ENCODE results near the gene DUOX1. TPM values are rescaled to one million over a fixed set of nuclear protein-coding genes. Genes with fewer than 3 reads are reported as not detected.
"Not testable (repeated sequence)": the region's sequence is repeated elsewhere in the genome, so short reads cannot be mapped to it uniquely, and the experiment has no call there.

Gene DUOX1
- total RNA-seq, 1 donor from 2014 or later, result not detected

DNA sequence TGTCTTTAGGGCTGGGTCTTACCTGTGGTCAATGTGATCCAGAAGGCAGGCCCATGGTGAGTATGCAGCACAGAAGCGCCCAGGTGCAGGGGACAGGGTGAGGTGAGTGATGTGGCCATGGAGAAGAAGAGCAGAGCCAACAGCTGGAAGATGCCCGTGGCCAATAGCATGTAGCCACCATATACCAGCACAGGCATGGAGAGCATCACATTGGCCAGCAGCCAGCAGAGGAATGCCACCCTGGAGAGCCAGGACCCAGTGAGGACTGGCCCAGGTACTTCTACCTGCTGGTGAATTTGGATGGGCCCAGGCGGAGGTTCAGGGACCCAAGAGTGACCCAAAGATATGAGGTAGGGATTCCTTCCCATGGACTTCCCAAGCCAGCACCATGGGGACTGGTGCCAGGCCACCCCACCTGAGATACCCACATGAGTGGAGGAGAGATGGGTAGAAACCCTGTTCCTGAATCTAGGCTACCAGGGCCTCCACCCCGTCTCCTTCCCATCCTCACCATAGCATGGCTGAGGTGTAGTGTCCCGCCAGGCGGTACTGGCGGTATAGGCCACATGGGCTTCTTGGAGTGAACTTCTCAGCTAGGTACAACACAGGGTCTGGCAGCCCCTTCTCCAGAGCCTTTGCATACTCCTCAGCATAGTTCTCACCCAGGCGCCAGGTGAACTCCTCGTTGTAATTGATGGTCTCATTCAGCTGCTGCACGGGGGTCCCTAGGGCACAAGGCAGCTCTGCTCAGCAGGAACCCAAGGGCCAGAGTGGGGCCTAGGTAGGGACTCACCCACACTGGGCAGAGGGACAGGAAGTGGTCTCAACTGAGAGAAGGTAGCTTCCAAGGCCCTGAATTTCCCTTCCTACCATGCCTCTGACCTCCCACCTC is 9.5 kb upstream of the DUOX1 start:
- FAIRE-seq (no peak), DNase-seq (ENCODE audit: low spot score in 2 of 2) (no peak)

DNA sequence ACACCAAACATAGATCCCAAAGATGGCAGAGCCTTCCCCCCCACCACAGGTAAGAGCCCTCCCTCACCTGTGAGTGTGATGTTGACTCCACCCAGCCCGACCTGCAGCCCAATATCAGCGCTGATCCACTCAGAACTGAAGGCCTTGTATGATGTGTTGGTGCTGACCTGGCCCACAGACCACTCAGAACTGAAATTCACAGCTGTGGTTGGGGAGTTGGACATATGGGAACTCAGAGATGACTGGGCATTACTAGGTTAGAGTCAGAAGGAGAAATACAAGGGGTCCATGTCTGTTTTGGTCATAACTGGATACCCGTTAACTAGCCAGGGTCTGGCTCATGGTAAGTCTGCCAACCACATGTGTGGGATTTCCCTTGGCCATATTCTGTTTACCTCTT is 8.8 kb upstream of the DUOX1 start:
- no peak for DNase-seq (ENCODE audit: low spot score in 2 of 2)
- no peak for FAIRE-seq

DNA sequence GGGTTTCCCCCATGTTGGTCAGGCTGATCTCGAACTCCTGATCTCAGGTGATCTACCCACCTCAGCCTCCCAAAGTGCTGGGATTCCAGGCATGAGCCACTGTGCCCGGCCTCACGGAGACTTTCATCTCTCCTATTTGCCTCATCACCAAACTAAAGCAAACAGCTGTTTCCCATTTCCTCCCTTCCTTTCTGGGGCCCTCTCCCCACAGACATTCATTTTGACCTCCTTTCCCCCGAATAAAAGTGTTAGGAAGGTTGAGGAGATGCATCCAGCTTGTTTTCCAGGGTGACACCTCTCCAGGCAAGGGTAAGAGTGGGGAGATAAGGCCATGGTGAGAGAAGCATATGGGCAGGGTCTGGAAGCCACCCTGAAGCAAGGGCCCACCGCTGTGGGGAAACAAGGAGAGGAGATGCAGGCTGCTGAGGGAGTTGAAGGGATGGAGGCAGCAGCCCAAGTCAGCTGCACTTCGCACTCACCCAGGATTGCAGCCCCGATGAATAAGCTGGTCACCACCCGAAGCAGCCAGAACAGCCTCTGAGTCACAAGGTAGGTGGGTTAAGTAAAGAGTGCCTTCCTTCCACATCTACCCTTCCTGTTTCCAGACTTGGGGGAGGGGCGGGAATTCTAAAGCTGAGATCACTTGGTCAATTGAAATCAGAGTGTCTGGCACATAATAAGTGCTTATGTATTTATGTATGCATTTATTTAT is 7.9 kb upstream of the DUOX1 start:
- no peak for FAIRE-seq
- no peak for DNase-seq (ENCODE audit: low spot score in 2 of 2)

DNA sequence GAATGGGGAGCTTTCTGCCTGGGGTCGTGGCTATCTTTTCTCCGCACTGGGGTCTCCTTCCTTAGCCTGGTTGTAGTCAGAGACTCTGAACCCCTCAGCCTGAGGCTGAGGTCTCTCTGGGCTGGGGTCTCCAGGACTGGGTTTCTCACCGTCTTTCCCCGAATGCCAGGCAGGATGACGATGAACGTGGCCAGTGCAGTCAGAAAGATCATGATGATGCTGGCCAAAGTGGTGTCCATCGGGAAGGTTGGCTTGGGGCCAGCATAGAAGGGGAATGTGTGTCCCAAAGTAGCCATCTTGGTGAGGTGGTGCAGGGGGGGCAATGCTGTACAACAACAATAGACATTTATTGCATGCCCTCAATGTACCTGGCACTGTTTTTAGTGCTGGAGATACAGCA is 7.1 kb upstream of the DUOX1 start:
- DNase-seq (ENCODE audit: low spot score in 2 of 2), result no peak
- FAIRE-seq, result no peak

DNA sequence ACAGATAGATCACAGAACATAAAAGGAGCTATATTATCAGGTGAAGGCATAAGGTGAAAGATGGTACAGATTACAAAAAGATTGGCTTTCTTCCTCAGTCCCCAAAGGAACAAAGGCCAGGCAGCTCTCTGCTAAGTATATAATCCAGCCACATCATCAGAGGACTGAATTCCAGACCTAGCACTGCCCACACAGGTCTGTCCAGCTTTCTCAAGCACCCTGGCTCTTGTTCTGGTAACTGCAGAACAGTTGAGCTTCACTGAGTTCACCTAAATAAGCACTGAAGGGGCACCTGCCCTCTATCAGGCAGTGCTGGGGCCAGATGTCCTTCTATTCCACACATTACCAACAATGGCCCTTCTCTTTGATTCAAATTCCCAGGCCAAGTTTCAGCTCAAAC is 6.4 kb upstream of the DUOX1 start:
- no peak for DNase-seq (ENCODE audit: low spot score in 2 of 2)
- no peak for FAIRE-seq

DNA sequence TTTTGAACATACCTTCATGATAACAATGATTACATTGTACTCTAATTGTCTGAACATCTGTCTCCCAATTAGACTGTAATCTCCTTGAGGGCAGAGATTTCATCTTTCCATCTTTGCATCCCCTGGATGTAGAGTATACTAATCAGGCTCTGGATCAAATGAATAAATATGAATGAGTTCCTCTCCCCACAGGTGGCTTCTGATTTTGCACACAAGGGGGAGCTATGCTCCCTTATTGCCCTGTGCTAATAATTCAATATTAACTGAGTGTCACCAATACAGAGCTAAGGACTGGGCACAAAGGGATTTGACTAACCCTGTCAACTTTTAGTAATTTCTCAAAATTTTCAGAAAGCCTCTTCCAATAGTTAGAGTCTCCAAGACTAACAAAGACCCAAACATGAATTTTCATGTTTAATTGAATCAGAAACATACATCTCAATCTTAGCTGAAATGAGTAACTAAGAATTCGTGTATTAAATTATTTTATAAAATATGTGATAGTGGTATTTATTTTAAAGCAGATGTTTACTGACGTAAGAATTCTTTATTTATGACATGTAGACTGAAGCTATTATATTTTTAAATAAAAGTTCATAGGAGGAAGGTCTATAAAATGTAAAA is 3.1 kb upstream of the DUOX1 start:
- FAIRE-seq, result peak; percentile 64
- no peak for DNase-seq (ENCODE audit: low spot score in 2 of 2)

DNA sequence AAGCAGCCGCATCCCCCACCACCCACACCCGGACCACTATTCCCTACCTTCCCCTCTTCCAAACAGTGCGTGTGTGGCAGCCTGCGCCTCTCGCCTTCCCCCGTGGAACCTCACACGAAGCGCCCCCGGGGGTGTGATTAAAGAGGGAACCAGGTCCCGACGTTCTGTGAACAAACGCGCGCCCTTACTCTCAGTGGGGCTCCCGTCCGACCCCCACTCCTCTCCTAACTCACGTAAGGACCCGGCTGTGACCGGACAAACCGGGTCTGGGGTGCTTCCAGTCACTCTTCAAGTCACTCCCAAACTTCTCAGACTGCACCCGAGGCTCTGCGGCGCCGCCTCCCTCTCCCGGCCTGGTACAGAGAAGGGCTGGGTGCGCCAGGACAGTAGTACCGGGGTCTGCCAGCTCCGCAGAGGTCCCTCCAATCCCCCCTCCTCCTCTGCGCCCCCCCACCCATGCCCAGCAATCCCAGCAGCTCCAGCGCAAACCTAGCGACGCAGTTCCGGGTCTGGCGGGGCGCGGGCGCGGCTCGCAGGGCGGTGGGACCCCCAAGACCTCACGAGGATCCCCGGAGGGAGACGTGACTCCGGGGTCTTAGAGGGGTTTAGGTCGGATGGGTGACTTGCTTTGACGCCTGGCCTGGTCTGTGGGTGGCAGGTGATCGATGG is 689 bp upstream of the DUOX1 start:
- FAIRE-seq, result no peak
- DNase-seq (ENCODE audit: low spot score in 2 of 2), result no peak

DNA sequence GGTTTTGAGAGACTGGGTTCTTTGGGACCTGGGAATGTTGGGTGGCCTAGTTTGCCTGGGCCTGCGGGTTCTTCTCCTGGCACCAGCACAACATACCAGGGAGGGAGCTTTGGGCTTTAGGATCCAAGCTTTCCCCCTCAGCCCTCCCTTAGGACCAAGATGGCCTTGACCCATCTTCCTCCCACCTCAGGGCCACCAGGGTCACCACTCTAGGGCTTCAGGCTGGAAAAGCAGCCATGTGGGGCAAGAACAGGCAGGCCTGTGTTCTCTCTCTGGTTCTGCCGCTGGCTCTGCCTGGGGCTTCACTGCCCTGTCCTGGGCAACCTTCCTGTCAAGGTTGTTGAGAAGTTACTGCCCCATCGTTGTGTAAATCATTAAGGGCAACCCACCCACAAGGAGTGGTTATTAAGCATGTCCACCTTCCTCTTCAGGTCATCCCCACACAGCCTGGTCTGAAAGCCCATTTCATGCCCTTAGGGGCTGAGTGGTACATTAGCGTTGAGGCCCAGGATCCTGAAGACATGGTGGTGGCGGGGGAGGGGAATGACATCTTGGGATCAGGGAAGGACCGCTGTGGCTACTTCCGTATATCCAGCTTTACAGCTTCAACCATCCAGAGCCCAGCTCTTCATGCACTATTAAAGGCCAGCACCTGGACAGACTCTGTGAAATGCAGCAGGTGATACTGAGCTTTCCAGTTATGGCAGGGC is 652 bp downstream of the DUOX1 start:
- DNase-seq (ENCODE audit: low spot score in 2 of 2), result no peak
- no peak for FAIRE-seq

DNA sequence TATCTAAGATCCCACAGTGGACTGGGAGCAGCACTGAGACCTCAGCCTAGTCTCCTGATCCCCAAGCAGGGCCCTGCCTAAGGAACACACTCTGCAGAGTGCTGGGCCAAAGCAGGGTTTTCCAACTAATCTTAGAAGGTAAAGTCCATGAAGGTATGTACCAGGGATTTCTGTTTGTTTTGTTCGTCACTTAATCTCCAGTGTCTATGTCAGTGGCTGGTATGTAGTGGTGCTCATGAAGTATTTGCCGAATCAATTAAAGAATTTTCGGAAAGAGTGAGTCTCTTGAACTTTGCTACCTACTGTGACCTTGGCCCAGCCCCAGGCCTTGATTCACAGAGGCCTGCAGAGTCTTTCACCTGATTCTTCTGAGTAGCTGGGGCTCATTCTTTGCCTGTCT is 1.7 kb downstream of the DUOX1 start:
- no peak for DNase-seq (ENCODE audit: low spot score in 2 of 2)
- no peak for FAIRE-seq

DNA sequence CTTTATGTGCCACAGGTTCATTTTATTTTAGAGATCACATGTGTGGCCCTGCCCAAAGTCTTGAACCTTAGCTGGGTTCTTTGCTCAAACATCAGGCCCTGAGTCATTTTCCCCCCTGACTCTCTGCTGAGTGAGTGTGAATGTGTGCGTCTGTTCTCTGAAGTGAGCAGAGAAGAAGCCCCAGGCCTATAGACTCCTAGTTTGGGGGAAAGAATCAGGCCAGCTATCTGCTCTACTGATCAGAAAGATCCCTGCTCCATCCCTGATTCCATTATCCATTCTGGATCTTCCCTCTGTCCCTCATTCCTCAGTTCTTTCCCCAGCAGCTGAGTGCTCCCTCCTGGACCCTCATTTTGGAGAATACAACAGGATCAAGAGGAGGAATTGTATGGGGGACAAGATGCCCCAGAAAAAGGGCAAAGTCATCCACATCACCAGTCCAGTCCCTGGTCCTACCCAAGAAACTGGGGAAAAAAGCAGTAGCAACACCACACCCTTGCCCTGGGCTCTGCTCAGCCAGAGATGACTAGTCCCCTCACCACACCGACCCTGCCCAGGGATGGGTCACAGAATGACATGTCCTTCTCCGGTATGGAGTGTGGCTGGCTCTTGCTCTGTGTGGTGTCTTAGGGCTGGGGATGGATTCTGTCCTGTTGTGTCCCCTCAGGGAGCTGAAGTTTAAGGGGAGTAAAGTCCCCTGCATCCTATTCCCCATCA is 3.2 kb downstream of the DUOX1 start:
- FAIRE-seq (no peak), DNase-seq (ENCODE audit: low spot score in 2 of 2) (no peak)

DNA sequence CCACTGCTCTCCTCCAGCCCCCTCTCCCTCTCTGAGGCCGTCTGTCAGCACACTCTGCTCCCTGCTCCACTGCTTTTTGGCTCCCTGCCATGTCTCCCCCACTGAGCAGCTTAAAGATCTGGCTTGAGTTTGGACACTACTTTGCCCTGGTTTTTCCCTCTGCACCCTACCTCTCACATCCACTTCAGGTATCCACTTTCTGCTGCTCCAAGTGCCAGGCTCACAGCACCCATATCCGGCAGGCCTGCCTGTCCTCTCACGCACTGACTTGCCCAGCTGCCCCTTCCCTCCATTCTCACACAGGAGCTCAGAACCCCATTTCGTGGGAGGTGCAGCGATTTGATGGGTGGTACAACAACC is 3.7 kb downstream of the DUOX1 start:
- DNase-seq (ENCODE audit: low spot score in 2 of 2), result no peak
- no peak for FAIRE-seq

DNA sequence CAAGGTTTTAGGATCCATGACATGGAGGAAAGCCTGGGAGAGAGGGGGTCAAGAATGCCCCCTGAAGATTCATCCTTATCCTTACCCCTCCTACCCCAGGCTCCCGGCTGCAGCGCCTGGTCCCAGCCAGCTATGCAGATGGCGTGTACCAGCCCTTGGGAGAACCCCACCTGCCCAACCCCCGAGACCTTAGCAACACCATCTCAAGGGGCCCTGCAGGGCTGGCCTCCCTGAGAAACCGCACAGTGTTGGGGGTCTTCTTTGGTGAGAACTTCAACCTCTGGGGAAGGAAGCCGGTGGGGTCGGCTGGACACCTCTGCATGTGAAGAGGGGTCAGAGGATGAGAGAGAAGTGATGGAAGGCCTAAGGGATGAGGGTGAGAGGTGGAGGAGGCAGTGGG is 4.3 kb downstream of the DUOX1 start:
- FAIRE-seq (no peak), DNase-seq (ENCODE audit: low spot score in 2 of 2) (no peak)

DNA sequence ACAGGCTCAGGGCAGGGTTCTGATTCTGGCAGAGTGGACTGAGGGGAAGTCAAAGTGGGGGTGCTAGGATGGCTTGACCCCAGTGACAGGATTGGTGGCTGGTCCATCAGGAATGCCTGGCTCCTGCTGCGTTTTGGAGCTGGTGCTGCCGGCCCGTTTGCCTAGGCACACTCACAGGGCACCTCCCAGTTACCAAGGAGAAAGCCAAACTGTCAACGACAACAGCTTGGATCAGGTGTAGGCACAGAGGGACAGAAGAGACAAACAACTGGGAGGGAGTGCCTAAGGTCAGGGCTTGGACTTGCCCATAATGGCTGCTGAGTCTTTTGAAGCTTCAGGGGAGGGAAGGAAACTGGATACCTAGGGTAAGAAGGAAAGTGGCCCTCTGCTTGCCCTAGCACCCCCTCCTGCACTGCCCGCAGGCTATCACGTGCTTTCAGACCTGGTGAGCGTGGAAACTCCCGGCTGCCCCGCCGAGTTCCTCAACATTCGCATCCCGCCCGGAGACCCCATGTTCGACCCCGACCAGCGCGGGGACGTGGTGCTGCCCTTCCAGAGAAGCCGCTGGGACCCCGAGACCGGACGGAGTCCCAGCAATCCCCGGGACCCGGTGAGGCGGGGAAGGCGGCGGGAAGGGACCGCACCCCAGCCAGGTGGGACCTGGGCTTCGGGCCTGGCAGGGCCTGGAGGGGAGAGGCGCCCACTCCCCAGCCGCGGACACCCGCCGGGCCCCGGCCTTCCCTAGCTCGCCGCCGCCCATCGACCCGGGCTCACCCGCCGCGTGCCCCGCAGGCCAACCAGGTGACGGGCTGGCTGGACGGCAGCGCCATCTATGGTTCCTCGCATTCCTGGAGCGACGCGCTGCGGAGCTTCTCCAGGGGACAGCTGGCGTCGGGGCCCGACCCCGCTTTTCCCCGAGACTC is 5.1 kb downstream of the DUOX1 start:
- DNase-seq (ENCODE audit: low spot score in 2 of 2) (no peak), FAIRE-seq (no peak)

DNA sequence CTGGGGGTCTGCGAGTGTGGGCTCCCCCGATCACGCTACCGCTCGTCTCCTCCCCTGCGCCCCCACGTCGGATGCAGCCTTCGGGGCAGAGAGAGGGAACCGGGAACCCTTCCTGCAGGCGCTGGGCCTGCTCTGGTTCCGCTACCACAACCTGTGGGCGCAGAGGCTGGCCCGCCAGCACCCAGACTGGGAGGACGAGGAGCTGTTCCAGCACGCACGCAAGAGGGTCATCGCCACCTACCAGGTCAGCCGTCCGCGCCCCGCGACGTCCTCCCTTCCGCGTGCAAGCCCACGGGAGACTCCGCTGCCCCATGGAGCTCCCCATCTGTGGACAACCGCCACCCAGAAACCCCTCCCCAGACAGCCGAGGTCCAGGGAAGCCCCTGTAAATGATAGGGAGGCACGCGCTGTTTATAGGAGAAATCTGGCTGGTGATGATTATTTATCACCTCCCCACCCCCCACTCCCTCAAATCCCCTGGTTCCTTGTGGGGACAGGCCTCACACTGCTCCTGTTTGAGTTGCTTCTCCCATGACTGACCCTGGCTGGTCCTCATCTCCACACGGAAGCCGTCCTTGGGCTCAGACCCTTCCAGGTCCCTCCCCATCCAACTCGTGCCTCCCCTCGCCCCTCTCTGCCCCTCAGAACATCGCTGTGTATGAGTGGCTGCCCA is 6.0 kb downstream of the DUOX1 start:
- DNase-seq (ENCODE audit: low spot score in 2 of 2); FAIRE-seq: not testable (repeated sequence)

DNA sequence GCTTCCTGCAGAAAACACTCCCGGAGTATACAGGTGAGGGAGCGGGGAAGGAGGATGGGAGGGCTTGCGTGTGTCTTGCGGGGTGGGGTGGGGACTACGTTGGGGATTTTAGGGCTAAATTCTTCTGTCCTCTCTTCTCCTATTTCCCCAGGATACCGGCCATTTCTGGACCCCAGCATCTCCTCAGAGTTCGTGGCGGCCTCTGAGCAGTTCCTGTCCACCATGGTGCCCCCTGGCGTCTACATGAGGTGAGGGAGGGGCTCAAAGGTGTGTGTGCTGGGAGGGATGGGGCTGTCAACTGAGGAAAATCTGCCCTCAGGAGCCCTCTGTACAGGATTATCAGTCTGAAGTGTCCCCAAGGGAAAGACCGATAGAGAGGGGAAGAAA is 6.6 kb downstream of the DUOX1 start:
- DNase-seq (ENCODE audit: low spot score in 2 of 2), result no peak
- FAIRE-seq, result no peak

DNA sequence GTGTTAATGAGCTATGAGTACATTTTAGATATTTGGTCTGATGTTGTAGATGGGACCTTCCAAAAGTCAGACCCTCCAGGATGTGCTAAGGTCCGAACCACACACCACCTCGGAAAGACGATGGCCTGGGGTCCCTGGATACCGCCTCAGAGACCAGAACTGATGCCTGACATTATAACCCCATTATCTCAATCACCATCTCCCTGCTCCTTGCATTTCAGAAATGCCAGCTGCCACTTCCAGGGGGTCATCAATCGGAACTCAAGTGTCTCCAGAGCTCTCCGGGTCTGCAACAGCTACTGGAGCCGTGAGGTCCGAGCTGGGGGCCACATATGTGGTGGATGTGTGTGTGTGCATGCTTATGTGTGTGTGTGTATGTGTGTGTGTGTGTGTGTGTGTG is 7.9 kb downstream of the DUOX1 start:
- no peak for DNase-seq (ENCODE audit: low spot score in 2 of 2)
- no peak for FAIRE-seq

DNA sequence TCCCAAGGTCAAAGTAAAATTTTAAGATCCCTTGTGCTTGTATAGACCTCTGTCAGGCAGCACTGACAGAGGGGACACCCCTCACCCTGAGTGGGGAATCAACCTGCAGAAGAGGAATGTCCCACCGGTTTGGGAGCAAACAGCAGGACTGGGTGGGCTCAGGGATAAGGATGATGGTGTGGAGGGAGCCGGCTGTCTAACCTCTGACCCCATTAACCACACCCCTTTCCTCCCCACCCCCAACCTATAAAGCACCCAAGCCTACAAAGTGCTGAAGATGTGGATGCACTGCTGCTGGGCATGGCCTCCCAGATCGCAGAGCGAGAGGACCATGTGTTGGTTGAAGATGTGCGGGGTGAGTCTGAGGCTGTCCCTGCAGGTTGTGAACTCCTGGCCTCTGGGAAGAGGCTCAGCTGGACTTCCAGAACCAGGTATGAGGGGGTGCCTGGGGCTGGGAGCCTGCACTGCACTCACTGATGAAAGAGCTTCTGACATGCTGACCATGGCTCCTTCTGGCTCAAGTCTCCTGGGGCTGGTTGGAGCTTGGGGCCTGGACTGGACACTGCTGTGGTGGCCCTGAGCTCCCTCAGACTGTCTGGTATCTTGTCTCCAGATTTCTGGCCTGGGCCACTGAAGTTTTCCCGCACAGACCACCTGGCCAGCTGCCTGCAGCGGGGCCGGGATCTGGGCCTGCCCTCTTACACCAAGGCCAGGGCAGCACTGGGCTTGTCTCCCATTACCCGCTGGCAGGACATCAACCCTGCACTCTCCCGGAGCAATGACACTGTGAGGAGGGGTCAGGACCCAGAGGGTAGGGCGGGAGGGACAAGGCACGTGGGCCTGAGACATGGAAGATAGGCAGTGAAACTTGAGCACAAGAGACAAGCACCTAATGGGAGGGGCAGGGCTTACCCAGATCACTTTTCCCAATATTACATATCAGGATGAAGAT is 9.3 kb downstream of the DUOX1 start:
- DNase-seq (ENCODE audit: low spot score in 2 of 2) (no peak), FAIRE-seq (no peak)

All from frontal cortex (tissue), 4 donors.